HG03039 (cell line): ENCODE data around the gene DSCAM.

Source experiments
- ATAC-seq: cut with Tn5 transposase; IDR thresholded peaks from one replicate; pipeline ENCODE4 v1.9.1; 2021; ENCODE audit warnings: mild to moderate bottlenecking, moderate library complexity; ENCODE audit not compliant: unreplicated experiment

DSCAM gene

DNA sequence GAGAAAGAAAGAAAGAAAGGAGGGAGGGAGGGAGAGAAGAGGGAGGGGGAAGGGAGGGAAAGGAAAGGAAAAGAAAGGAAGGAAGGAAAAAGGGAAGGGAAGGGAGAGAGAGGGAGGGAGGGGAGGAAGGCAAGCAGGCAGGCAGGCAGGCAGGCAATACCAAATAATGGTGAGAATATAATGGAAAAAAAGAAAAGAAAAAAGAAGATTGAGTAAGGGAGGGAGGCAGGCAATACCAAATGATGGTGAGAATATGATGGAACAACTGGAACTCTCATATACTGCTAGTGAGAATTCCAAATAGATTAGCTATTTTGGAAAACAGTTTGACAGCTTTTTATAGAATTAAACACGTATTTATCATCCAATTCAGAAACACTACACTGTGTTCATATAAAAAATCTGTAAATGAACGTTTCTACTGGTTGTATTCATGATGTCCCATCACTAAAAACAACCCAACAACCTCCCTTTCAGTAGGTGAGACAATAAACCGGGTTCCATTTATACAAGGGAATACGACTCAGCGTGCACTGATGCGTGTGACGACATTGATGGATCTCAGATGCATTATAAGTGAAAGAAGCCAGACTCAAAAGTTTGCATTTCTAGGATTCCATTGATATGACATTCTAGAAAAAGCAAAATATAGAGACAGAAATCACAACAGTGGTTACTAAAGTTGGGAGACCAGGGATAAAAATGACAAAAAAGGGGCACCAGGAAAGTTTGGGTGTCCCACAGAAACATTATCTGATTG, 226.4 kb downstream of the DSCAM start:
- ATAC-seq: no peak

DNA sequence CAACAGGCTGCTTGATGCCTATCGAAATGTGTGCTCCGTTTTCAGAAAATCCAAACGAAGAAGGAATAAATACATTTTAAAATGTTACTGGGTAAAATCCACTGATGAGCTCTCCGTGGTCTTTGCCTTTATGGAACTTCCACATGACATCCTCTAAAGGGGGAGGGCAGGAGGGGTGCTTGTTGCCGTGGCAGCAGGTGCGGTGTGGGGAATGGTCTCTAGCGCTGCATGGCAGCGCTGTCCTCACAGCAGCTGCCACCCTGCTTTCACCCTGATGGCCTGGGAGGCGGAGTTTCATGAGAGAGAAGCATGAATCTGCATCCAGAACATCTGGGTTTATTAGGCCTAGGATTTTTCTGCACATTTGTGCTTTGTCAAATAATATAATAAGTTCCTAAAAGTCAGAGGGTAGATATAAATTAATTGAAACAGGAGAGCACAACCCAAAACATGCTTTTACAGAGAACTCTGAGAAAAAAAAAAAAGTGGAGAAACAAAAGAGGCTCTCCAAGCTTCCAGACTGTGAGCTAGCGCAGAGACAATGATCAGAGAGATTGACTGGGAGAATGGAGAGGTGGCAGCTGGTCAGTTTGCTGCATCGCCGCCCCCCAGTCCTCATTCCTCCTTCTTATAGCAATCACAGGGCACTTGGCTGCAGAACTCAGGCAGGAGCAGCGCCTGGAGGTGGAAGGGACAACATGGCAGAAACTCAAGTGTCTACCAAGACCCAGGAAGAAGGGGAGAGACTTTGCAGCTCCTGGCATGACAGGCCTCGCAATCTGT, 228.6 kb downstream of the DSCAM start:
- no peak for ATAC-seq

DNA sequence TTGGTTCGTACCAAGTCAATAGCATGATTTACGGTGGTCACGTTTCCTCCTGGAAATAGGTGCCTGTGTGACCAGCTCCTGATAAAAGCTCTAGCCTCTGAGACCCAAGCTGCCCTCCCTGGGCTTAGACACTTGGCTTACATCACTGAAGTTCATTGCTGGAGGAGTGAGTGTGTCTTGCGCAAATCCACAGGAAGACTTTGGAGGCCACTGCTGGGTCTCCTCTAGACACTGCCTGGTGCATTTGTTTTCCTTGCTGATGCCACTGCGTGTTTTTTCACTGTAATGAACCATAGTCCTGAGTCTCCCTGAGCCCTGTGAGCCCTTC, 230.6 kb downstream of the DSCAM start:
- no peak for ATAC-seq

DNA sequence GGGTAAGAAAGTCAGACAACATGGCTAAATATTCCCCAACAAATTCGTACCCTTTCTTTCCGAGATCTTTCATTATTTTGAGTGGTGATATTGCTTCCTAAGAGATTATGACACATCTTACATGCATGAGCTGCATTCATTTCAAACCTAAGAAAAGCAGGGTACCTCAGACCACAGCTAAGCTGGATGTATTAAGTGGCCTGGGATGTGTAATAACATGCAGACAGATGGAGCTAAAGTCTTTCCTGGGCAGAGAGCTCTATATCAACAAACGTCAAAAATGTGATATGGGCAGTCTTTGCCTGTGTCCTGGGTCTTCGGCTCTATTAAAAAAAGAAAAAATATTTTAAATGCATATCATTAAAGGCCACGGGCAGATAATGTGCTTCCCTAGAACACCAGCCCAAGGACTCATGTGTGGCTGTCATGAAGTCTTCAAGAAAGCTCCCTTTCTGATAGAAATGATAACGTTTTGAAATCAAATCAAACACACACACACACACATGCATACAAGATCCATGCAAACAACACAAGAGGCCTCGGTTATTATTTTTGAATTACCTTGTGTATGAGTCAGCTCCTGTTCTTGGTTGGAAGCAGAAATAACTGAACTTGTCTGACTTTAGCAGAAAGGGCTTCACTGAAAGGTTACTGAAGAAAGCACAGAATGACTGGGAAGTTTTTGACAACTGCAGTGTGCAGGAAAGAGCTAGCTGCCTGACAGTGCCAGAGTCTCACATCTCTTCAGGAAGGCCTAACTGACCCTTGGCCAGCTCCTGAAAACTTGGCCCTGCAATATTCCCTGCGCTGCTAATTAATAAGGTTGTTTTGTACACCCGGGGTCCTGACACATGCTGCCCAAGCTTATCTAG, 231.2 kb downstream of the DSCAM start:
- no peak for ATAC-seq

DNA sequence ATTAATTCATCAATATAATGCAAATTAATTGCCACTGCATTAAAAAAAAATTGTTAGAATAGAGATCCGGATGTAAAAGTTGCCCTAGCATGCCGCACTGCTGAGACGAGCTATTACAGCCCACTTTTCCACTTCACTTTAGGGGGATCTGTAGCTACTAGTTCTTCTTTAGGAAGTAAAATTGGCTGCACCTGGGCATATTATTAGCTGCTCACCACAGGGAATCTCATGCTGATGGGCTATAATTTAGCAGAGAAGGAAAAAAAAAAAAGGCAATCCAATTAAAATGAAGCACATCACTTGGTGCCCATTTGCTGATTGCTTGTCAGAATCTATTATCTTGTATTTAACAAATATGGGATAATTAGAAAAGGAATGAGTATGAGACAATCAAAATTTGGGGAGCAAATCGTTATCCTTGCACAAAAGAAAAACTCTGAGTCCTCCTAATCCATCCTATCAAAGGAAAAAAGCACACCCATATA, 233.4 kb downstream of the DSCAM start:
- ATAC-seq: no peak

DNA sequence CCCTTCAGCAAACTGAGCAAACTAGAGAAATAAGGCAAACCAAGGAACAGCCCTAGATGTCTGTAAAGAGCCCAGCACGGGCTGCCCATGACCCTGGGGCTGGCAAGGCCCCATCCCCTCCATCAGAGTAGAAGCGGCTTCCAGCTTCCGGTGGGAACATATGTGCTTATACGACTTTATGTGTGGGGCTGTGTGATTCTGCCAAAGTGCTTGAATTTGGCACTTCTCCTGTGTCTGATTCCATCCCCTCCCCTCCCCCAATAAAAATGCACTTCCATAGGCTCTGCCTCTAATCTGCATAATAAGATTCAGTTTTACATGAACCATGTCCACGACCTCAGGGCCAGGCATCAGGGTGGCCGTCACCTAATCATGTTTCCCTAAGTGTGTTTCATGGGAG, 236.6 kb downstream of the DSCAM start:
- no peak for ATAC-seq

DNA sequence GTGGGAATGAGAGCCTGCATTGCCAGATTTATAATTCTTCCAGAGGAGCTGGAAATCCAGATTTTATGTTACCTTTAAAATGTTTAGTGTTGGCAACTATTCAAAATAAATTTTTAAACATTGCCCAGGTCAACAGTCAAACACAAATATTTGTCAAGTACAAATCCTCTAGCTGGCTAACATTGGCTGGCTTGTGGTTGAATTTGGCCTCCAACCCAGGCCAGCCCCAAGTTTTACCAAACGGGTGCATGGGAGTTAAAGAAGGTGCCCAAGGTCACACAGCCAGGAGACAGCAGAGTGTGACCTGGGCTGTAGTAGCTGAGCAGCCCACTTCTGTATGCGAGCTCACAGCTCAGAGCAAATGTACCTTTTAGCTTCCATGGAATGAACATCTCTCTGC, 240.6 kb downstream of the DSCAM start:
- no peak for ATAC-seq

DNA sequence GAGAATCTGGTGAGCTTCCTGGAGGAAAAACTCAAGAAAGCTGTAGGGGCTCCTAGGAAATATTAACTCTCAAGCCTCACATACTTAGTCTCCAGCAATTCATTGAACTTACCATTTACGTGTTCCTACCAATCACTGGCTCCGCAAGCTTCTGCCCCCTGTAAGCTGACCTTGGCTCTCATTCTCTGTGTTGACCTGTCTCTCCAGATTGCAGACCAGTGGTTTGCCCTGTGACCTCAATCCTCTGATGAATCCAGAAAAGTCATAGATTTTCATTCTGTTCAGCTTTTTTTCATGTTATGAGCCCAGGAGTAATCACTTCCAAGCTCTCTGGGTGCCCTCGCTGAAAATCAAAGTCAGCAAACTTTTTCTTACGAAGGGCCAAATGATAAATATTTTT, 241.9 kb downstream of the DSCAM start:
- no peak for ATAC-seq

DNA sequence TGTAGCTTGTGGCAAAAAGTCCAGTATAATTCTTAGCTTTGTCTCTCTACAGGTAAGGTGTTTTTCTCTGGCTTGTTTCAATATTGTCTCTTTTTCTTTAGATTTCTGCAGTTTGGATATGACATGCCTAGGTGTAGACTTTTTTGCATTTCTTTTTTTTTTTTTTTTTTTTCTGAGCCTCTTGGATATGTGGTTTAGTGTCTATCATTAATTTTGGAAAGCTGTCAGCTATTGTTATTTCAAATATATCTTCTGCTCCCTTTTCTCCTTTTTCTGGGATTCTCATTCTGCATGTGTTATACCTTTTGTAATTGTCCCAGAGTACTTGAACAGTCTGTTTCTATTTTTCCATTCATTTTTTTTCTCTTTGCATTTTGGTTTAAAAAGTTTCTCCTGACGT, 243.2 kb downstream of the DSCAM start:
- ATAC-seq: no peak

DNA sequence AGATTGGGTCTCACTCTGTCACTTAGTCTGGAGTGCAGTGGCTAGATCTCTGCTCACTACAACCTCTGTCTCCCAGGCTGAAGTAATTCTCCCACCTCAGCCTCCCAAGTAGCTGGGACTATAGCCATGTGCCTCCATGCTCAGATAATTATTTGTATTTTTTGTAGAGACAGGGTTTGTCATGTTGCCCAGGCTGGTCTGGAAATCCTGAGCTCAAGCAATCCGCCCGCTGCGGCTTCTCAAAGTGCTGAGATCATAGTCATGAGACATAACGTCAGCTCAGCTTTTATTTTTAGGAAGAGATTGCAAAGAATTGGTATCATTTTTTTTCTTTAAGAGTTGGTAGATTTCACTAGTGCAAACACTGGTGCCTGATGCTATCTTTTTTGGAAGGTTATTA, 244.9 kb downstream of the DSCAM start:
- no peak for ATAC-seq

DNA sequence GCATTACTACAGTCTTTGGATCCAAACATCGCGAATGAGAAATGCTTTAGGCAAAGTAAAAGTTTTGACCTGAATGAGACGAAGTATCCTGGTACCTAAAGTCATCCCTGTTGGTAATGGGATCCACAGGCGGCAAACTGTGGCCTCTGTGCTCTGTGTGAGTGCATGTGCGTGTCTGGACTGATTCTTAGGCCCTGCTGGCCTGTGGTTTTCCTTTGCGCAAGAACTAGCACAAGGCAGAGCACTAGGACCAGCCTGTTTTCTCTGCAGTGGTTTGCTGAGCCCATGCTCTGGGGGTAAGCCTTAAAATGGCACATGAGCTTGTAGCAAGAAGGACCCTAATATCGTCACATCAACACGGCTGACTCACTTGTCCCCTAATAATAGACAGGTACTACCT, 251.2 kb downstream of the DSCAM start:
- ATAC-seq: no peak

DNA sequence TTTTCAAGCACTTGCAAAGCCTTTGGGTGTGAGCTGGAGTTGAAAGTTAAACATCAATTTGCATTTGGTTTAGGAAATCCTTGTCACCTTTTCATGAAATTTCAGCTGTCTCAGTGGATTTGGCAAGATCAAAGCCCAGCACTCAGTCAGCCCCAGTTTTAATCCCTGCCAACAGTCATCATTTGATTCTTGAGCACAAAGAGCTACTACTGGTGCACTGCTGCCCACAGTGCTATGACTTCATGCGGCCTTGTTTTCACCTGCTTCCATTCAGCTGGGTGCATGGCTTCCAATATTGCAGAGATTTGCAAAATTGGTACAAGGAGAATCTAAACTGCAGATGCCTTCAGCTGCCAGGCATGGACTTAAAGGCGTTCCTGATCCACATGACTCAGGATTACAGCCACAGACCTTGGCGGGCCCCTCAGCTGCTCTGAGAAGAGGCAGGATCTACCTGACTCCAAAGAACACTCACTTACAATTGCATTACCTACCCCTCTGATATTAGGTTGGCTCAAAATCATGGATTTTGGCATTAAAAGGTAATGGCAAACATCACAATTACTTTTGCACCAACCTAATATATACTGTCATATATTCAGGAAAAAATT, 259.1 kb downstream of the DSCAM start:
- ATAC-seq: no peak

DNA sequence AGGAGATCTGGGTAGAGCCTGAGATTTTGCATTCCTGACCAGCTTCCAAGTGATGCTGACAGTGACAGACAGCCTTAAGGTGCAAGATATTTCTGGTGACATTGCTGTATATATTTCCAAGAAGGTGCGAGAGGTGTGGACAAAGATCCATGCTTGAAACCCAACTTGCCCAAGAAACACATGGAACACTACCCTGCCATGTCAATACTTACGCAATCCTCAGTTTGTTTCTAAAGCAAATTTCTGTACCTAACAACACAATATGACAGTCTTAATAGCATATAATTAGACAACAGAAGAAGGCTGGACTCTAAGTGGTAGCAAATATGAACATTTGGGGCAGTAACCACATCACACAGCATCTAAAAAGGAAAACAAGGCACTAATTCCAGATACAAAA, 260.4 kb downstream of the DSCAM start:
- no peak for ATAC-seq

DNA sequence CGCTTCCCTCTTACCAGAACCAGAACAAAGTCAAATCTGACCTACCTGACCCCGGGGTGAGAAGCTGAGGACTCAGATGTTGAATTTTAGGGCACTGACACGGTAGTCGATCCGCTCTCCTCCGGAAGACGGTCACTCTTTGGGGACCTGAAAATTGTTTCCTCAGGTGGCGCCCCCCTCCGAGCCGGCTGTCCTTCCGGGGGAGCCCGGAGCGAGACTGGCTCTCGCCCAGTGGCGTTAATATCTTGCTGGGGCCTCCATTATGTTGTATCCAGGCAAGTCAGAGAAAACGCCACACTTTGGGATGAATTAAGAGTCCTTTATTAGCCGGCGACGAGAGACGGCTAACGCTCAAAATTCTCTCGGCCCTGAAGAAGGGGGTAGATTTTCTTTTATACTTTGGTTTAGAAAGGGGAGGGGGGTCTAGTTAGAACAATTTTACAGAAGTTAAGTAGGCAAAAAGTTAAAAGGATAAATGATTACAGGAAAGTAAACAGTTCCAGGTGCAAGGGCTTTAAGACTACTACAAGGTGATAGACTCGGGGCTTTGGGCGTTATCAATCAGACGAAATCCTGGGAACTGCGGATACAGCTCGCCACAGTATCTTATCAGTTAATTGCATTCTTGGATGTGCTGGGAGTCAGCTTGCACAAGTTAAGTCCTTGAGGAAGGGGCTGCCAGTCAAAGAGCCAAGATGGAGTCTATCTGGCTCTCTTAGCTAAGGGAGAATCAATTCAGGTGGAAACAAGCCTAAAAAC, 269.5 kb downstream of the DSCAM start:
- ATAC-seq: no peak

DNA sequence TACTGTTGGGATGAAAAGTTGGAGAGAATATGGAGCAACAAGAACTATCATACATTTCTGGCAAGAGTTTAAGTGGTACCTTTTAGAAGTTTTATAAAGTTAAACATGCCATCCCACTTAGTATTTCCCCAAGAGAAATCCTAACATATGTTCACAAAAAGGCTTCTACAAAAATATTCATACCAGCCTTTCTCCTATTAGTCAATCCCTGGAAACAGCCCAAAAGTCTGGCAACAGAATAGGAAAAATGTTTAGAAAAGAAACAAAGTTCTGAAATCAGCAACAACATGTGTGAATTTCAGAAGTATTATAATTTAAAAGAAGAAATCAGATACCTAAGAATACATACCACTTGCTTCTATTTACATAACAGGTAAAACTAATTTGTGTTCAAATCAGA, 271.0 kb downstream of the DSCAM start:
- ATAC-seq: no peak

DNA sequence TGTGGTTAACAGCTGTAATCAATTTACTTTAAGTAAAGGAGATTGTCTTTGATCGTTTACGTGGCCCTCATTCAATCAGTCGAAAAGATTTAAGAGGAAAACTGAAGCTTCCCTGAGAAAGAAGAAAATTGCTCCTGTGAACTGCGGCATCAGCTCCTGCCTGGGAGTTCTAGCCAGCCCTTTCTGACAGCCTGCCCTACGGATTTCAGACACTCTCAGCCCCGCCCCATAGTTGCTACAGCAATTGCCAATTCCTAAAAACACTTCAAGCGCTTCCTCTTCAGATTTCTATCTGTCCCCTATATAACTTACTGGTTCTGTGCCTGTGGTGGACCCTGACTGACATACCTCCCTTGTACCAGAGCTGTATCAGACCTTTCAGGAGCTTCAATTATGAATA, 277.6 kb downstream of the DSCAM start:
- ATAC-seq: no peak

DNA sequence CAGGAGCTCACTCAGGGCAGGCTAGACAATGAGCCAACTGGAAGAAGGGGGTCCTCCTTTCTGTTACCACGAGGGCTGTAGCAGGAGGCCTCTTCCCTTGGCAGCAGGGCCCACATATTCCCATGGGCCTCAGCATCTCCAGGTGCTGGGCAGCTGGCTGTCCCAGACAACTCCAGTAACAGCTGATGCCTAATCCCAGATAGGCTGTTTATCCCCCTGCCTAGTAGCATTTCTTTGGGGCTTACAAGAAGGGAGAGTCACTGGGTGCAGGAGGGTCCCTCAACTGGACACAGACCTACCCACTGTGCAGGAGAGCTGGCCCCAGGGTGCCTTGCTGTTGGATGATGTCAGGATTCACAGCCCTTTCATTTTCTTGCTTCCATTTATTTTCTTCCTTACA, 278.2 kb downstream of the DSCAM start:
- no peak for ATAC-seq

DNA sequence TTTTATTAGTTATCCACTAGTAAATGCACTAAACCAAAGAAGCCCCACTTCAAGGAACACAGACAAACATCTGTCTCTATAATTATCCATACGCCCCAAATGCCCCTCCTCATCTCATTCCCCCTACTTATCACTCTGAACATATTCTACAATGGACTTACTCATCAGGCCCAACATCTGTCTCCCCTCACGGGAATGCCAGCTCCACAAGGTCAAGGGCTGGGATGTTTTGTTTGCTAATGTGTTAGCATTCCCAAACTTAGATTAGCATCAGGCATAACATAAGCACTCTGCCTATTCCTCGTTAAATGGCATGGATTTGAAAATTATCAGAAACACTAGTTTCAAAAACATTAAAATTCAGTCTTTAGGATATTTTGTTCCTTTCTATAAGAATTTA, 279.5 kb downstream of the DSCAM start:
- no peak for ATAC-seq

DNA sequence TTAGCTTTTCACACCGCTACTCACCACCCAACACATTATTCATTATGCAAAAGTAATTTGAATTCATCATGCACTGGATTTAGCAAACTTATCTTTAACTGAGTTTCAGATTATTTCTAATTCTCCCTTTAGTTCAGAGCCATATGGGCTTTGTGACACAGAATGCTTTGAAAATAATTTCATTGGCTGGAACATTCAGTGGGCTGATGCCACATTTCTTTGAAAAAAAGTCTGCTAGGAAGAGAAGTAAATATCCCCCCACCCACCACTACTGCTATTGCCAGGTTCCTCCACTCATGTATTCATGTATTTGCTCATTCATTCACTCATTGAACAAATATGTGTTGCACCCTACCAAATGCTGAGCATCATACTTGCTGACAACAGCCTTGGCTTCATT, 280.5 kb downstream of the DSCAM start:
- no peak for ATAC-seq

DNA sequence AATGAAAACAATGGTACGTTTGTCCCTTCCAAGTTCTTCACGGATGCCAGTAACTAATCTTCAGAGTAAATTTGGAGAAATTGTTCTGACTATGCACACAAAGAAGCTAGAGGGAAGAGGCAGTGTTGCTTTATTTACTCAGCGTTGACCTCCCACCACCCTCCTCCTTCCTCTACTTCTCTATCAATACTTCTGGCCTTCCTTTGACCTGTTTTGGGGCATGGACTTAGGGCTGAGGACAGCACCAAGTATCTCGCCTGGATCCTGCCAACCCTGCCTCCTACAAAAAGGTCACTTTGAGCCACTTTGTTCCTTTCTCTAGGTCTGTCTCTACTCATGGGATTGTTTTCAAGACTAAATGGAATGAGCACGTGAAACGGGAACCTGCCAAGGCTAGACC, 282.6 kb downstream of the DSCAM start:
- ATAC-seq: no peak
